GM19328 (cell line): ENCODE results near the gene CRTC3.
"Not testable (repeated sequence)": the region's sequence is repeated elsewhere in the genome, so short reads cannot be mapped to it uniquely, and the experiment has no call there.

Experiments used
- ATAC-seq: cut with Tn5 transposase; IDR thresholded peaks from one replicate; pipeline ENCODE4 v1.9.1; 2021; ENCODE audit warnings: mild to moderate bottlenecking, moderate library complexity; ENCODE audit not compliant: unreplicated experiment

The CRTC3 gene

GRCh38 chr15:90667755-90668345 is 138.1 kb downstream of the CRTC3 start:
- not testable (repeated sequence) for ATAC-seq

- ATAC-seq: not testable (repeated sequence)
Observed at GRCh38 chr15:90670631-90671030, 140.9 kb downstream of the CRTC3 start.

GRCh38 chr15:90671216-90671615 is 141.5 kb downstream of the CRTC3 start:
- no peak for ATAC-seq

GRCh38 chr15:90673357-90673756 is 143.6 kb downstream of the CRTC3 start:
- ATAC-seq: not testable (repeated sequence)

- no peak for ATAC-seq
Observed at GRCh38 chr15:90674476-90674875, 144.8 kb downstream of the CRTC3 start.

GRCh38 chr15:90675464-90675863 is 145.7 kb downstream of the CRTC3 start:
- ATAC-seq: no peak

- no peak for ATAC-seq
Observed at GRCh38 chr15:90677807-90678790, 148.4 kb downstream of the CRTC3 start.

GRCh38 chr15:90679959-90680358 is 150.2 kb downstream of the CRTC3 start:
- no peak for ATAC-seq

GRCh38 chr15:90680371-90680935 is 150.7 kb downstream of the CRTC3 start:
- ATAC-seq: no peak

- ATAC-seq: no peak
Observed at GRCh38 chr15:90681056-90681455, 151.3 kb downstream of the CRTC3 start.

GRCh38 chr15:90681480-90681879 is 151.8 kb downstream of the CRTC3 start:
- ATAC-seq: no peak

- ATAC-seq: no peak
Observed at GRCh38 chr15:90683371-90683770, 153.6 kb downstream of the CRTC3 start.

- ATAC-seq: no peak
Observed at GRCh38 chr15:90683876-90684275, 154.2 kb downstream of the CRTC3 start.

- no peak for ATAC-seq
Observed at GRCh38 chr15:90684281-90684680, 154.6 kb downstream of the CRTC3 start.

- peak; percentile 26 for ATAC-seq
Observed at GRCh38 chr15:90685591-90686434, 156.1 kb downstream of the CRTC3 start.

GRCh38 chr15:90686435-90687218 is 156.9 kb downstream of the CRTC3 start:
- peak; percentile 75 for ATAC-seq

GRCh38 chr15:90689326-90689961 is 159.7 kb downstream of the CRTC3 start:
- not testable (repeated sequence) for ATAC-seq

- no peak for ATAC-seq
Observed at GRCh38 chr15:90690585-90690984, 160.9 kb downstream of the CRTC3 start.

- no peak for ATAC-seq
Observed at GRCh38 chr15:90691369-90691768, 161.6 kb downstream of the CRTC3 start.
